GM10266 (cell line): Measurements from ENCODE around the gene LPIN1.
A peak's percentile ranks its signal among the peaks of the same experiment; 100 is the strongest.

Experiments
- DNase-seq: peaks from one replicate; pipeline ENCODE4 v3.0.0; 2012; ENCODE audit errors: extremely low spot score
- TF ChIP-seq, protein P1 (sequence below): IDR thresholded peaks from 2 replicates; pipeline ENCODE4 v1.5.1; 2012; ENCODE audit warnings: mild to moderate bottlenecking, low read depth; ENCODE audit not compliant: control insufficient read depth, insufficient read depth; ENCODE audit errors: missing control alignments

Gene LPIN1

GRCh38 chr2:11773111-11773510 is 26.7 kb downstream of the LPIN1 start:
- DNase-seq = no peak
- TF ChIP-seq, protein P1, sequence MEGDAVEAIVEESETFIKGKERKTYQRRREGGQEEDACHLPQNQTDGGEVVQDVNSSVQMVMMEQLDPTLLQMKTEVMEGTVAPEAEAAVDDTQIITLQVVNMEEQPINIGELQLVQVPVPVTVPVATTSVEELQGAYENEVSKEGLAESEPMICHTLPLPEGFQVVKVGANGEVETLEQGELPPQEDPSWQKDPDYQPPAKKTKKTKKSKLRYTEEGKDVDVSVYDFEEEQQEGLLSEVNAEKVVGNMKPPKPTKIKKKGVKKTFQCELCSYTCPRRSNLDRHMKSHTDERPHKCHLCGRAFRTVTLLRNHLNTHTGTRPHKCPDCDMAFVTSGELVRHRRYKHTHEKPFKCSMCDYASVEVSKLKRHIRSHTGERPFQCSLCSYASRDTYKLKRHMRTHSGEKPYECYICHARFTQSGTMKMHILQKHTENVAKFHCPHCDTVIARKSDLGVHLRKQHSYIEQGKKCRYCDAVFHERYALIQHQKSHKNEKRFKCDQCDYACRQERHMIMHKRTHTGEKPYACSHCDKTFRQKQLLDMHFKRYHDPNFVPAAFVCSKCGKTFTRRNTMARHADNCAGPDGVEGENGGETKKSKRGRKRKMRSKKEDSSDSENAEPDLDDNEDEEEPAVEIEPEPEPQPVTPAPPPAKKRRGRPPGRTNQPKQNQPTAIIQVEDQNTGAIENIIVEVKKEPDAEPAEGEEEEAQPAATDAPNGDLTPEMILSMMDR = no peak

- DNase-seq = no peak
- TF ChIP-seq, protein P1 = no peak
Observed at GRCh38 chr2:11773747-11774525, 27.5 kb downstream of the LPIN1 start.

GRCh38 chr2:11774600-11774999 is 28.2 kb downstream of the LPIN1 start:
- TF ChIP-seq, protein P1 = no peak
- DNase-seq = no peak

DNA sequence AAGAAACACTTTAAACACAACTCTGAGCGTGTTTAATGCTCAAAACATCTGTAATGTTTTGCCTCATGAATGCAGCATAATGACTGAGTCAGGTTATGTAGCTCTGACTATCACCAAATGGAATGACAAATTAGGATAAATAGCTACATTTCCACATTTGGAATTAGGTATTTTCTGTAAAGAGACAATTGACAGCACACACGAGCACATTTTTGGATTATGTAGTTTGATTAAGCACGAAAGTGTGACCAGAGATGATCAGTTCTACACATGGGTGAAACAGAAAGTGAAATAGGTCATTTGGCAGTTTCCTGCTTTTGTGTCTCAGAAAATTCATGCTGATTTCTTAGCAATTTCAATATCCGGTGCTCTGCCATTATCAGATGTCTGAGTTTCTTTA is 29.0 kb downstream of the LPIN1 start:
- TF ChIP-seq, protein P1 = no peak
- peak; percentile 79 for DNase-seq

- TF ChIP-seq, protein P1 = no peak
- DNase-seq = no peak
Observed at GRCh38 chr2:11777066-11777782, 30.8 kb downstream of the LPIN1 start.

DNA sequence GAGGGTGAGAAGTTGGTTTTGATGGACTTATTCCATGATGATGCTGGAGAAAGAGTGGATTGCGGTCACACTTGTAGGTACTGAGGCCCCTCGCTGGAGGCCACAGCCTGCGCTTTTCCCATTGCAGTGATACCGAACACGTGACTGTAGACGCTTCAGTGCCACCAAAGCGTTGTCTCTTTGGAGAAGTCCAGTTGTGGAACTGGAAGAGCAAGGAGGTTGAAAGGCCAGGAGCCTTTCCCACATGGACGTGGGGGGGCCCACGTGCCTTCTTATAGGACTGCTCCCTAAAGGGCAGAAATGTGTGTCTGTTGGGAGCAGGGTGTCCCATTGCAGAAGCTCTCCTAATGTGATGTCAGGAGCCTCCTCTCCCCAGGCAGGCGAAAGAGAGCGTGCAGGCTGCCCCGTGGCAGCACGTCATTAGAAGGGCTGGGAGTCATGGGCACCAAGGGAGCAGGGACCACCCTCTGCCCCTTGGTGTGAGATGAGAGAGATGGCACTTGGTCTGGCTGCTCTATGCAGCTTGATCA is 31.5 kb downstream of the LPIN1 start:
- TF ChIP-seq, protein P1 = no peak
- no peak for DNase-seq

- TF ChIP-seq, protein P1 = no peak
- no peak for DNase-seq
Observed at GRCh38 chr2:11778416-11778815, 32.0 kb downstream of the LPIN1 start.
